ENCODE data around the gene KCNH6.
A peak's percentile ranks its signal among the peaks of the same experiment; 100 is the strongest.

The KCNH6 gene

DNA sequence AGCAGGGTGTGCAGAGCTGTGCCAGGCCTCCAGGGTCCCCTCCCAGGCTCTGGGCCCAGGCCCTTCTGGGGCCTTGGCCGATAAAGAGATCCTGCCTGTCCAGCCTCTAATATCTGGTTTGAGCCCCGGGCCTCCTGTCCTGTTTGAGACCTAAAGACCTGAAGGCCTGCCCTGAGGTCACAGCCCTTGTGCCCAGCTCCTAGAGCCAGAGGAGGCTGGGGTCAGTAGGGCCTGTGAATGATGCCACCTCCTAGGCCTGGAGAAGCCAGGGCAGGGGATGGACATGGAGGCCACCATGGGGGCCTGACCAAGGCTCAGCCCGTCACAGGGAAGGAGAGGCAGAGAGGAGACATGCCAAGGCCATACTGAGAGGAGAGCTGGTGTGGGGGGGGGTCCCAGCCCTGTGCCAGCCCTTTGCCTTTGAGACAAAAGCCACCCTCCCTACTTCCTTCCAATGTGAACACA lies 7.4 kb downstream of the KCNH6 start:
- no peak for FAIRE-seq
- DNase-seq (ENCODE audit: insufficient read length), result no peak
- TF ChIP-seq TAF1 (IDR thresholded peaks at IDR 0.05; ENCODE audit: borderline replicate concordance, low read depth, low read length), result no peak
- no peak for TF ChIP-seq POLR2A (IDR thresholded peaks at IDR 0.05; ENCODE audit: low read depth, low read length)
- no peak for TF ChIP-seq POLR2AphosphoS5 (IDR thresholded peaks at IDR 0.05; ENCODE audit: low read depth, low read length)

DNA sequence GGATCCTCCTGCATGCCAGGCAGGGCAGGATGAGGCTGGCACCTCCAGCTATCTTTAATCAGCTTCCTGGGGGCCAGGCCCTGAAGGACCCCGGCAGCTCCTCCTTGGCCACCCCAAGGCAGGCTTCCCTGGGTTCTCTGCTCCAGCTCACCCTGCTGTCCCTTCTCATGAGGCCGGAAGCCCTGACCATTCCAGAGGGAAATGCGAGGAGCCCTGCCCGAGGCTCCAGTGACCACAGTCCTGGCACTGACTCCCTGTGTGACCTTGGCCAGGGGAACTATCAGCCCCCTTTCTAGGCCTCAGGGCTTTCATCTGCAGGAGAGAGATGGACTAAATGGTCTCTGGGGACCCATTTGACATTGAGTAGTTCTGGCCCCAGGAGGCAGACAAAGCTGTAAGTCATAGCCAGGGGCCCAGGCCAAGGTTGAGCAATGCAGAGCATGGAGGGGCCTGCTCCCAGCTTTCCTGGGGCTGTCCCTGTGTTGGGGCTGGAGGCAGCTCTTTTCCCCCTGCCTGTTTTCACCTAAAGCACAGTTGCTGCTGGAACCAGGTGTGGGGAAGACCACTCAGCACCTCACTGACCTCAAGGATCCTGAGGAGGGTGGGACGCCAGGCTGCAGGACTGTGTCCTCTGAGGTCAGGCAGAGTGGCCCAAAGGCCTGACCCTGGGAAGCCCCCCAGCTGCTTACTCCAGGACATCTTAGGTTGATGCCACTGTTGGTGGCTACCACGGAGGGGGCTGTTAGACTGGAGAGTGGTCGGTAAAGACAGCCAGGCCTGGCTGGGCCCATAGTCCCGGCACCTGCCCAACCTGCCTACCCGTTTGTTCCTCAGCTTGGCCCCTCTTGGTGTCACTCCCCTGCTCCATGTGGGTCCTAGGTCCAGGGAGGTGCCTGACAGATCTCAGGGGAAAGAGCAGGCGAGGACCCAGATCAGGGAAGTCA lies 8.1 kb downstream of the KCNH6 start:
- DNase-seq (ENCODE audit: insufficient read length) (no peak), FAIRE-seq (no peak)
- no peak for TF ChIP-seq POLR2AphosphoS5 (IDR thresholded peaks at IDR 0.05; ENCODE audit: low read depth, low read length)
- no peak for TF ChIP-seq TAF1 (IDR thresholded peaks at IDR 0.05; ENCODE audit: borderline replicate concordance, low read depth, low read length)
- no peak for TF ChIP-seq POLR2A (IDR thresholded peaks at IDR 0.05; ENCODE audit: low read depth, low read length)

DNA sequence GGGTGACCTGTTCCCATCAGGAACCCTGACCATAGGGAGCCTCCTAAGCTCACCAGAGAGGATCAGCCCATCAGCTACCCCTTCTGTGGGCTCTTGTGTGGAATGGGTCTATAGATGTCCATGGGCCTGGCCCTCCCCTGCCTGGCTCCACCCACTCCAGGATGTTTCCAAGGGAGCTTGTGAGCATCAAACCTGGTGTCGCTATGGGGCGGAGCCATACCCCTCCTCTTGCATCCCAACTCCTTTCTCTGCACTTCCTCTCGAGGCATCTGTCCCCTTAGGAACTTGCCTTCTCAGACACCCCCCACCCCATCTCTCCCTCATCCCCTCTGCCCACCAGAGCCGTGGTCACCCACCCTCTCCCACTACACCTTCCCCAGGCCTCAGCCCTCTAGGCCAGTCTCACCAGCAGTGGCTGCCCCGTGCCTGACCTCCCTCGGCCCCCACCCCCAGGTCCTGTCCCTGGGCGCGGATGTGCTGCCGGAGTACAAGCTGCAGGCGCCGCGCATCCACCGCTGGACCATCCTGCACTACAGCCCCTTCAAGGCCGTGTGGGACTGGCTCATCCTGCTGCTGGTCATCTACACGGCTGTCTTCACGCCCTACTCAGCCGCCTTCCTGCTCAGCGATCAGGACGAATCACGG lies 10.4 kb downstream of the KCNH6 start:
- TF ChIP-seq TAF1 (IDR thresholded peaks at IDR 0.05; ENCODE audit: borderline replicate concordance, low read depth, low read length), result no peak
- FAIRE-seq (no peak), DNase-seq (ENCODE audit: insufficient read length) (no peak)

DNA sequence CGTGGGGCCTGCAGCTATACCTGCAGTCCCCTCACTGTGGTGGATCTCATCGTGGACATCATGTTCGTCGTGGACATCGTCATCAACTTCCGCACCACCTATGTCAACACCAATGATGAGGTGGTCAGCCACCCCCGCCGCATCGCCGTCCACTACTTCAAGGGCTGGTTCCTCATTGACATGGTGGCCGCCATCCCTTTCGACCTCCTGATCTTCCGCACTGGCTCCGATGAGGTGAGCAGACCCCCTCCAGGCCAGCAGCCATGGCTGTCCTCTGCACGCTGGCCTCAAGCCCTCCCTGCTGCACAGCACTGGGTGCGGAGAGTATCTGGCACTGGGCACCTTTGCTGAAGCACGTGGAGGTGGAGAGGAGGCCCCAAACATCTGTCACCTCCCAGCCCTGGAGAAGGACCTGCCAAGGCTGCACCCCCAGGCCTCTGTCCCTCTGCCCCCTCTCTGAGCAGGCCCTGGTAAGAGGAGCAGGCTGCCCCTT lies 11.0 kb downstream of the KCNH6 start:
- no peak for DNase-seq (ENCODE audit: insufficient read length)
- TF ChIP-seq POLR2A (IDR thresholded peaks at IDR 0.05; ENCODE audit: low read depth, low read length) (no peak), POLR2AphosphoS5 (IDR thresholded peaks at IDR 0.05; ENCODE audit: low read depth, low read length) (no peak), TAF1 (IDR thresholded peaks at IDR 0.05; ENCODE audit: borderline replicate concordance, low read depth, low read length) (no peak)
- no peak for FAIRE-seq

DNA sequence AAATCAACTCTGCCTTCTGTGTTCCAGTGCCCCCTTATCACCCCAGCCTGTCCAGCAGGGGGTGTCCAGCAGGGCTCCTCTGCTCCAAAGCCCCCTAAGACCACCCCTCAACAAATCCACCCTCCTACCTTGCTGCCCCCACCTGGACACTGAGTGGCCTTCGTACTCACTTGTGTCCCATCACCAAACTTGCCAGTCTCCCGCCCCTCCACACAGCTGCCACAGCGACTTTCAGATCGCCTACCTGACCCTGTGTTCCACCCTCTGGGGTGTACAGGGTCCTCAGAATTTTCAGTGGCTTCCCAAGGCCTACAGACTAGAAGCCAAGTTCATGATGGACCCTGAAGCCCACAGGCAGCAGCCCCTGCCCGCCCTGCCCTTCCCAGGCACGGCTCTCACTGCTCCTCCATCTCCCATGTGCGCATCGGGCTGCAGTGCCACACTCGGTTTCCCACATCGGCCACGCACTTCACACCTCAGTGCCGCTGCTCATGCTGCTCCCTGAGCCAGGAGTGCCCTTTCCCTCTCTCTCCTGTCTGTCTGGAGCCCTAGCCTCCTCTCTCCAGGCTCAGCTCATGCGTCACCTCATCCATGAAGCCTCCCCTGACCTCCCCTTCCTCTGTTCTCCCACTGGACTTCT lies 11.8 kb downstream of the KCNH6 start:
- TF ChIP-seq TAF1 (IDR thresholded peaks at IDR 0.05; ENCODE audit: borderline replicate concordance, low read depth, low read length) (no peak), POLR2A (IDR thresholded peaks at IDR 0.05; ENCODE audit: low read depth, low read length) (no peak), POLR2AphosphoS5 (IDR thresholded peaks at IDR 0.05; ENCODE audit: low read depth, low read length) (no peak)
- no peak for DNase-seq (ENCODE audit: insufficient read length)
- no peak for FAIRE-seq

DNA sequence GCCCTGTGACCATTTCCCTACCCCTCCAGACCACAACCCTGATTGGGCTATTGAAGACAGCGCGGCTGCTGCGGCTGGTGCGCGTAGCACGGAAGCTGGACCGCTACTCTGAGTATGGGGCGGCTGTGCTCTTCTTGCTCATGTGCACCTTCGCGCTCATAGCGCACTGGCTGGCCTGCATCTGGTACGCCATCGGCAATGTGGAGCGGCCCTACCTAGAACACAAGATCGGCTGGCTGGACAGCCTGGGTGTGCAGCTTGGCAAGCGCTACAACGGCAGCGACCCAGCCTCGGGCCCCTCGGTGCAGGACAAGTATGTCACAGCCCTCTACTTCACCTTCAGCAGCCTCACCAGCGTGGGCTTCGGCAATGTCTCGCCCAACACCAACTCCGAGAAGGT lies 12.5 kb downstream of the KCNH6 start:
- FAIRE-seq (no peak), DNase-seq (ENCODE audit: insufficient read length) (no peak)
- no peak for TF ChIP-seq POLR2AphosphoS5 (IDR thresholded peaks at IDR 0.05; ENCODE audit: low read depth, low read length)
- no peak for TF ChIP-seq TAF1 (IDR thresholded peaks at IDR 0.05; ENCODE audit: borderline replicate concordance, low read depth, low read length)
- no peak for TF ChIP-seq POLR2A (IDR thresholded peaks at IDR 0.05; ENCODE audit: low read depth, low read length)

DNA sequence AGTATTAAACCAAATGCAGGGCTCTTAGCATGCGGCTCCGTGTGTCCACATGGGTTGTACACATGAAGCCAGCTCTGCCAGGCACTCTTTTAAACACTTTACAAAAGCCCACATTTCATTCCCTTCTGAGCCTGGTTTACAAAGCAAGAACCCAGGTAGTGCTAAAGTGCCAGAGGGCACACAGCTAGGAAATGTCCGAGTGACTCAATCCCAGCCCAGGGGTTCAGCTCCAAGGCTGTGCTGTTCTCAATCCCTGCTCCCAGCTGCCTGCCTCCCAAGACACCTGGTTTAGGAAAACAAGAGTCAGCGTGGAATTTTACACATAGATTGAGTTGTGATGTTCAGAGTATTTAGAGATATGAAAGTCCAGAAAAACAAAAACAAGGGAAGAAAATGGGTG lies 13.8 kb downstream of the KCNH6 start:
- FAIRE-seq, result no peak
- no peak for TF ChIP-seq POLR2A (IDR thresholded peaks at IDR 0.05; ENCODE audit: low read depth, low read length)
- TF ChIP-seq POLR2AphosphoS5 (IDR thresholded peaks at IDR 0.05; ENCODE audit: low read depth, low read length), result no peak
- no peak for TF ChIP-seq TAF1 (IDR thresholded peaks at IDR 0.05; ENCODE audit: borderline replicate concordance, low read depth, low read length)
- DNase-seq (ENCODE audit: insufficient read length), result no peak

DNA sequence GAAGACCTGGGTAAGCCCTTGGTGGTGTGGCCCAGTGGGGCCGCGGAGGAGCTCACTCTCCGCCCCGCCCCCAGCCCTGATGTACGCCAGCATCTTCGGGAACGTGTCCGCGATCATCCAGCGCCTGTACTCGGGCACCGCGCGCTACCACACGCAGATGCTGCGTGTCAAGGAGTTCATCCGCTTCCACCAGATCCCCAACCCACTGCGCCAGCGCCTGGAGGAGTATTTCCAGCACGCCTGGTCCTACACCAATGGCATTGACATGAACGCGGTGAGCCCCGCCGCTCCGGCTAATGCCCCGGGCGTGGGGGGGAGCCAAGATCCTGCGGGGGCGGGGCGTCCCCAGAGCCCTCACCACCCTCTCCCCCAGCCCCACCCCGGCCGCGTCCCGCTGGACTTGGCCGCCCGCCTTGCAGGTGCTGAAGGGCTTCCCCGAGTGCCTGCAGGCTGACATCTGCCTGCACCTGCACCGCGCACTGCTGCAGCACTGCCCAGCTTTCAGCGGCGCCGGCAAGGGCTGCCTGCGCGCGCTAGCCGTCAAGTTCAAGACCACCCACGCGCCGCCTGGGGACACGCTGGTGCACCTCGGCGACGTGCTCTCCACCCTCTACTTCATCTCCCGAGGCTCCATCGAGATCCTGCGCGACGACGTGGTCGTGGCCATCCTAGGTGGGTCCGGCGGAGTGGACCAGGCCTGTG lies 15.0 kb downstream of the KCNH6 start:
- FAIRE-seq (no peak), DNase-seq (ENCODE audit: insufficient read length) (peak; percentile 18)
- TF ChIP-seq POLR2A (IDR thresholded peaks at IDR 0.05; ENCODE audit: low read depth, low read length), result no peak
- no peak for TF ChIP-seq TAF1 (IDR thresholded peaks at IDR 0.05; ENCODE audit: borderline replicate concordance, low read depth, low read length)
- TF ChIP-seq POLR2AphosphoS5 (IDR thresholded peaks at IDR 0.05; ENCODE audit: low read depth, low read length), result no peak

DNA sequence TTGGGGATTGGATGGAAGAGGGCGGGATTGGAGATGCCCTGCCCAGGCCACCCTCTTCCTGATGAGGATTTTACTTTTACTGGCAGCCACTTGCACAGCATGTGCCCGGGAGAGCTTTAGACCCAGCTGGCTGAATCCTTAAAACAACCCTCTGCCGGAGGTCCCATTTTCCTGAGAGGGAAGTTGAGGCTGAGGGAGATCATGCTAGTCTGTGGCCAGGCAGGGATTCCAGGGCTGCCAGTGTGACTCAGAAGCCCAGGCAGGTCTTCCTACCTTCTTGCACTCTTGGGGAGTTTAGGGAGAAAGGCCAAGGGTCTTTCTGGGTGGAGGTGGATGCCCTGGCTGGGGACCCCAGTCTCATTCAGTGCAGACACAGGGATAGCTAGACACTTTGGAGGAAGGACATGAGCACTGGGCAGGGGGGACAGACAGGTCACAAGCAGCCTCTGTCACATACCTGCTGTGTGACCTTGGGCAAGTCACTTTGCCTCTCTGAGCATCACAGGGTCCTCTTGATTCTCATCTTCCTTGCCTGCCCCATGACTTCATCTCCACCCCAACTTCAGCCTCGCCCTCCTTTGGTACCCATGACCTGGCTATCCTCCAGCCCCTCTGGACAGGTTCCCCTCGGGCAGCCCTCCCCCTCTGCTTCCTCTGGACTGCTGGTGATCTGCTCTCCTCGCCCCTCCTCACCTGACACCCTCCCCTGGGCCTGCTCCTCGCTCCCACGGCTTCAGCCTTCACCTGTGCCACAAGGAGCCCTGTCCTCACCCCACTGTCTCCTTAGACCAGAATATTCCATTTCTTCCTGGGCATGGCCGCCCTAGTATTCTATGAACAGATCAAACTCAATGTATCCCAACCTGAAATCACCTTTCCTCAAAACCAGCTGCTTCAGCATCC lies 15.8 kb downstream of the KCNH6 start:
- TF ChIP-seq TAF1 (IDR thresholded peaks at IDR 0.05; ENCODE audit: borderline replicate concordance, low read depth, low read length), result no peak
- TF ChIP-seq POLR2AphosphoS5 (IDR thresholded peaks at IDR 0.05; ENCODE audit: low read depth, low read length), result no peak
- no peak for TF ChIP-seq POLR2A (IDR thresholded peaks at IDR 0.05; ENCODE audit: low read depth, low read length)
- DNase-seq (ENCODE audit: insufficient read length), result peak; percentile 4
- FAIRE-seq, result no peak

DNA sequence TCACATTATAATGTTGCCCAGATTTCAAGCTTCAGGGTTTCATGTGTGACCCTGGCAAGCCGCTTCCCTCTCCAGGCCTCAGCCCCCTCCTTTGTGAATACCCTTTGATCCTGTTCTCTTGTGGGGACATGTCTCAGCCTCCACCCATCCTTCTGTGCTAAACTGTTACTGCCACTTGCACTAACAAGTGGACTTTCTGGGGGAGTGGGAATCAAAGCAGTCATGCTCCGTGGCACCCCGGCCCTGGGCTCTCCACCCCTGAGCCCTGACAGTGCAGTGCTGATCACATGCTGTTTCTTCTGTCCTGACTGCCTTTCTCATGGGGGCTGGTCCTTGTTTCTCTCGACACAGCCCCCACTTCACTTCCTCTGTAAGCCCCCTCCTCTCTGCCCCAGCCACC lies 17.4 kb downstream of the KCNH6 start:
- no peak for TF ChIP-seq POLR2A (IDR thresholded peaks at IDR 0.05; ENCODE audit: low read depth, low read length)
- no peak for DNase-seq (ENCODE audit: insufficient read length)
- no peak for FAIRE-seq
